IPS DF 19.7 (cell line): Measurements from ENCODE around the gene ABCG4.
"Not testable (repeated sequence)": the region's sequence is repeated elsewhere in the genome, so short reads cannot be mapped to it uniquely, and the experiment has no call there.

ENCODE experiments used
- DNase-seq: peaks from one replicate; pipeline ENCODE4 v3.0.0-alpha.2; 2013; ENCODE audit warnings: low read depth, low spot score

Gene ABCG4

DNA sequence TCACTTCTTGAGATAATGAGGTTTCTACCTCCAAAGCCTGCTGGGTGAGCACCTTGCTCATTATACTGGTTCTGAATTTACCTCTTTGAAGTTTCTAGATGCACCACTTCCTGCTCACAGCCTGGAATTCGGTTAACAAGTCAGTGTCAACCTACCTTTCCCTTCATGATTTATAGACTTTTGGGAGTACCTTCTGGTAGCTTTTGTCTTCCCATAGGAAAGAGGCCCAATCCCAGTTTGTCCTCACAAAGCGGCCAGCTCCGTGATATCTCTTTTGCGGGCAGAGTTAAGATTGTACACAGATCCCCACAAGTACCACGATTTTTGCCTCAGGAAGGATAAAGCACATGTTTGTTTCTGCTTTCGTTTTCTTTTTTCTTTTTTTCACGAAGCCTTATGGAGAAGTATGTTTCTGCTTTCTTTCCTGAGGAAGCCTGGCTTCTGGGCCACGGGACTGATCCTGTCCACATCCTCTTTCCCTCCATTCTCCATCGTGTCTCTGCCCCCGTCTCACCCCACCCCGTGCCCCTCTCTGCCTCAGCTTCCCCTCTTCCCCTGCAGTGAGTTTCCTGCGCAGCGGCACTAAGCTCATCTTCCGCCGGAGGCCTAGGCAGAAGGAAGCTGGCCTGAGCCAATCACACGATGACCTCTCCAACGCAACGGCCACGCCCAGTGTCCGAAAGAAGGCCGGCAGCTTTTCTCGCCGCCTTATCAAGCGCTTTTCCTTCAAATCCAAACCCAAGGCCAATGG, 33.2 kb upstream of the ABCG4 start:
- no peak for DNase-seq

DNA sequence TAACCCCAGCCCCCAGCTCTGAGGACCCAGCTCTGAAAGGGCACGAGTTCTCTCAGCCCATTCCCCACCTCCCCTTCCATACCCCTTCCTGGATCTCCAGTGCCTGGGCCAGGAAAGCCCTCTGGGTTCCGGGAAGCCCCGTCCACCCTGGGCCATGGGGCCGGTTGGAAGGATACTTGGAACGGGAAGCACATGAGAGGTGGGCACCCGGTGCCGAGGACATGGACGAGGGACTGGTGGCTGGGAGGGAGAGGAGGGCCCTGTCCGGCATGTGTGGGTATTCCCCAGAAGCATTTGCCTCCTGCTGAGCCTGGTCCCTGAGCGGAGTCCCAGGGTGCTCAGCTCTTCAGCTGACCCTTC, 32.6 kb upstream of the ABCG4 start:
- DNase-seq: no peak

DNA sequence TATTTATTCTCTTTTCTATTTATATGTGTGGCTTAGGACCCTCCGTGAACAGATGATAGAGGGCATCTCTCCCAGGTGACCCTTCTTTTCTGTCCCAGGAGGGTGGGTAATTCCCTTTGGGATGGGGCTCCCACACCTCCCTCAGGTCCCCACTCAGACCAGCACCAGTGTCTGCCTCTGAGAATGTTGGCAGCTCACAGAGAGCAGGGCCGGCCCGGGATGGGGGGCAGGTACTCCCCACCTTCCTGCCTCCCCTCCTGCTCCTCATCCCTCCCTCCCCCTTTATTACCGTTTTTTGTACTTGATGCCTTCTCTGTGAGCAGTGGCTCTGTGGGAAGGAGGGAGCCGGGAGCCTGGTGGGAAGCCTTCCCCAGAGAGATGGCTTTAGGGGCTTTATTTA, 32.3 kb upstream of the ABCG4 start:
- DNase-seq: no peak

DNA sequence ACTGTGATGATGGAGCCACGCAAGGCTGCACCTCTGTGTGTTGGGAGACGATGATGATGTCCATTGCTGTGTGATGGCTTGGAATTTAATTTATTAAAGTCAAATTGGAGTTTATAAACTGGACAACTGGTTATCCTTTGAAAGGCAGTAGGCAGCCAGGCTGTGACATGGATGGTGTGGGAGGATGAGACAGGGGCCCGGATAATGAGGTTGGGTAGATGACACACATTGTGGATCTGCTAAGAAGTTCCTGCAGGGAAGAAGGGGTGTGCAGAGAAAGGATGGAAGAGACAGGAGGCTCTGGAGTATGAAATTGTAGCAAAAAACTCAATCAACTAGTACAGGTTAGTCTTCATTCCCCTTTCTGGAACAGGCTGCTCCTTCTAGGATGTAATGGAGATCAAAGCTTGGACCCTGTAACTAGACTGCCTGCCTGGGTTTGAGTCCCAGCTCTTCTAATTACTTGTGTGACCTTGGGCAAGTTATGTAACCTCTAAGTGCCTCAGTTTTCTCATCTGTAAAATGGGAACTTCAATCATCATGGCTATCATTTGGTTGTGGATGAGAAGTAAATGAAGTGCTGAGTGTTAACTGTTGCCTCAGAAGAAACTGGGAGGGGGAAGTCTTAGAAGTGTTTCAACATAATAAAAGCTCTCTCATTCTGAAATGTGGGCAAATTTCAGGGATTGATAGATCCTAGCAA, 31.7 kb upstream of the ABCG4 start:
- DNase-seq: no peak

DNA sequence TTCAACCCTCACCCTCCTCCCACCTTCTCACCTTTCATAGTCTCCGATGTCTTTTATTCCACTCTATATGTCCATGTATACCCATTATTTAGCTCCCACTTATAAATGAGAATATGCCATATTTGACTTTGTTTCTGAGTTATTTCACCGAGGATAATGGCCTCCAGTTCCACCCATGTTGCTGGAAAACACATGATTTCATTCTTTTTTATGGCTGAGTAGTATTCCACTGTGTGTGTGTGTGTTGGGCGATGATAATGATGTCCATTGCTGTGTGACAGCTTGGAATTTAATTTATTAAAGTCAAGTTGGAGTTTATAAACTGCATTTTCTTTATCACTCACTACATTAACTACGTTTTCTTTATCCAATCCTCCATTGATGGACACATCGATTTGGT, 30.6 kb upstream of the ABCG4 start:
- DNase-seq: no peak

DNA sequence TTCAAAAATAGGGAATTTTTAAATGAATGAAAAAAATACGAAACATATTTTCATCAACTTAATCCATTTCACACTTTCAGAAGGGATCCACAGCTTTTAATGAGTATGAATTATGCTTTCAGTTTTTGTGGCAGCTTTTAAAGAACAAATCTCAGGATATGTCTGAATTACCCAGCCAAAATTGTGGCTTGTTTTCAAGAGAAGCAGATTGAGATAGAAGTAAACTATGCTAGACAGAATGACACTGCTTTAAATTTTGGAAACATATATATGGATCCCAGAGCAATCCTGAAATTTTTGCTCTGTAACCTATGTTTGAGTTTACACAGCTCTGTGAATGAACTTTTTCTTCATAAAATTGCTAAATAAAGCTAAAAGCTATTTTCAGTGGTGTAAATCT, 29.9 kb upstream of the ABCG4 start:
- no peak for DNase-seq

DNA sequence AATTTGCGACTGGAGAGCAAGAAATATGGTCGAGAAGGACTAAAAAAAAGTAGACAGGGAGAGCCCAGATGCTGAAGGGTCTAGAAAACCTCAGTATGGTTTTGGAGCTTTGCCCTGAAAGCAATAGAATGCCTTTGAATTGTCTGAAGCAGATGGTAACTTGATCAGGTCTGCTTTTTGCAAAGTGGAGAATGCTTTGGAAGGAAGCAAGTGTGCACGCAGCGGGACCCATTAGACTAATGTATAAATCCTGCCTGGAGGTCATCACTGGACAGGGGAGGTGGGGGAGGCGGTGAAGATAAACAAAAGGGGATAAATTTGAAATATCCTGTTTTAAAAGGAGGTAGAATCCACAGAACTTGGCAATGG, 28.2 kb upstream of the ABCG4 start:
- DNase-seq: no peak

DNA sequence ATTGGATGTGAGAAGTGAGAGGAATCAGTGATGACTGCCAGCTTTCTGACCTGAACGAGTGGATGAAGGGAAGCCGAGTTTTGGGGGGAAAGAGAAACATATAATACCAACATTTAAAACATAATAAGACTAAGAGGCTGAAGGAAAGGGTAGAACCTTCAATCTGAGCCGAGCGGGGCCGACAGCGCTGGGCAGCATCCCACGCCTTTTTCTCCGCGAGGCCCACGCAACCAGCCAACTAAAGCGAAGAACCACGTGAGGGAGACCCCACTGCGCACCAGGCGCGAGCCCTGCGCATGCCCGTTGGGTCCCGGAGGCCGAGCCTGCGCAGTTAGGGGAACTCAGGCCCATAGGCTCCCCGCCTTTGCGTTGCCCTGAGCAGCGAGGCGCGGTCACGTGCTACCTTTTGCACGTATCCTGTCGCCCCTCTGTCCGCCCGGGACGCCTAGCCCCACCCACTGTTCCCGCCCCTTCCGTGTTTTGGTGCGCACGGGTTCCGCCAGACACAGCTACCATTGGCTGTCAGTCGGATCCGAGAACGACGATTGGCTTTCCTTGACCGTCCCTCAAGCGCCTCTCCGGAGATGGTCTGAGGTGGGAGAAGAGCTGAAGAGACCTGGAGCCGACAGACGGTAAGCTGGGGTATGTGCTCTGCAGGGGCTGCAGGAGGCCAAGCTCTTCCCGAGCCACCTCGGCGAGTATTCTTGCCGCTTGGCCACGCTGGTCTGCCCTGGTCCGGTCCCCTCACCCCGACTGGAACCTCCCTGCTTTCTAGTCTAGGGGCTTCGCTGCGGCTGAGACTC, 27.6 kb upstream of the ABCG4 start, which contains the start of gene HINFP:
Gene HINFP, plus strand, starts transcription at position 573 of the 803 bp plus-strand sequence. CDS start 5,365 bp downstream, outside the sequence.
- peak; percentile 94 for DNase-seq

DNA sequence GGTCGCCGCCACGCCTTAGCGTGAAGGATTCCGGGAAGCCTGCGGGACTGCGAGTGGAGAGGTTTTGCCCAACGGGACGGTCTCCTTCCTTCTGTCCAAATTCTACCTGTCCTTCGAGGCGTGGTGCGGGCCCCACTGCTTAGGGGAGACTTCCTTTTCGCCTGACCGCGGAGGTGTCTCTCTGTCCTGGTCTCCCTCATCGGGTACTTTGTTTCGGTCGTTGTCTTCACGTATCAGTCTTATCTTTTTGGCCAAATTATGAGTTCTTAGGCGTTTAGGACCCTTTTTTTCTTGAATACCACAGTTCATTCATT, 27.1 kb upstream of the ABCG4 start:
- DNase-seq: no peak

DNA sequence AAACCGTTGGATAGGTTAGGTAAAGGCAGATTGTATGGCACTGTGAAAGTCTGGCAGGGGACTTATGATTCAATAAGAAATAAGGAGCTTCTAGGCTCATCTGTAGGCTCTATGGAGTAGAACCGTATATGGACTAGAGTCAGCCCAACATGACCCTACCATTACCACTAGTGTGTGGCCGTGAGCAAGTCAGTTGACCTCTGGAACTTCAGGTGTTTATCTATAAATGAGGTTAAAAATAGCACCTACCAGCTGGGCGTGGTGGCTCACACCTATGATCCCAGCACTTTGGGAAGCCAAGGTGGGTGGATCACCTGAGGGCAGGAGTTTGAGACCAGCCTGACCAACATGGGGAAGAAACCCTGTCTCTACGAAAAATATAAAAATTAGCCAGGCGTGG, 23.0 kb upstream of the ABCG4 start:
- DNase-seq: no peak

DNA sequence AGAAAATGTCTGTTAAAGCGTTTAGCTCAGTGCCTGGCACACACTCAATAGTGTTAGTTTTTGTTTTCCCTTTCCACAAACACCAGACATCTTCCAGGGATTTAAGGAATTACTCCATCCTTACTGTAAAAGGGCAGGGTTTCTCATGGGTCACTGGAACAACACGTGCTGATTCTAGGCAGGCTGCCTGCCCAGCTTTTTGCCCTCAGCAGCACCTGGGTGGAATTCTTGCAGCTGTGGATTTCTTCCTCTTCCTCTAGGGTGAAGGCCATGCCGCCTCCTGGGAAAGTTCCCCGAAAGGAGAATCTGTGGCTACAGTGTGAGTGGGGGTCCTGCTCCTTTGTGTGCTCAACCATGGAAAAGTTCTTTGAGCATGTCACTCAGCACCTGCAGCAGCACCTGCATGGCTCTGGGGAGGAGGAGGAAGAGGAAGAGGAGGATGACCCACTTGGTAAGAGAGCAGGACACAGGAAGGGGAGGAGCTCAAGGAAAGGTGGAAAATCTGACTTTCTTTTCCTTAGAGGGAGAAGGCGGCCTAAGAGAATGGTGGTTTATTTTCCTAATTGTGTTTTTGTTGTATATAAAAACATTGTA, 22.1 kb upstream of the ABCG4 start:
- no peak for DNase-seq

DNA sequence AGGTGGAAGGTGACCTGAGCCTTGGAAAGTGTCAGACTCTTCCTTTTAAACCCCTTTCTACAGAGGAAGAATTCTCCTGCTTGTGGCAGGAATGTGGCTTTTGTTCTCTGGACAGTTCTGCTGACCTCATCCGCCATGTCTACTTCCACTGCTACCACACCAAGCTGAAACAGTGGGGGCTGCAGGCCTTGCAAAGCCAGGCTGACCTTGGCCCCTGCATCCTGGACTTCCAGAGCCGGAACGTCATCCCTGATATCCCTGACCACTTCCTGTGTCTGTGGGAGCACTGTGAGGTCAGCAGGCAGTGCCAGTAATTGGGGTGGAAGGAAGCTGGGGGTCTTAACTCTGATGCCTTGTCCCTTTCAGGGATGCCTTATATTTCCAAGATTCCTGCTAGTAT, 18.2 kb upstream of the ABCG4 start:
- DNase-seq: no peak

DNA sequence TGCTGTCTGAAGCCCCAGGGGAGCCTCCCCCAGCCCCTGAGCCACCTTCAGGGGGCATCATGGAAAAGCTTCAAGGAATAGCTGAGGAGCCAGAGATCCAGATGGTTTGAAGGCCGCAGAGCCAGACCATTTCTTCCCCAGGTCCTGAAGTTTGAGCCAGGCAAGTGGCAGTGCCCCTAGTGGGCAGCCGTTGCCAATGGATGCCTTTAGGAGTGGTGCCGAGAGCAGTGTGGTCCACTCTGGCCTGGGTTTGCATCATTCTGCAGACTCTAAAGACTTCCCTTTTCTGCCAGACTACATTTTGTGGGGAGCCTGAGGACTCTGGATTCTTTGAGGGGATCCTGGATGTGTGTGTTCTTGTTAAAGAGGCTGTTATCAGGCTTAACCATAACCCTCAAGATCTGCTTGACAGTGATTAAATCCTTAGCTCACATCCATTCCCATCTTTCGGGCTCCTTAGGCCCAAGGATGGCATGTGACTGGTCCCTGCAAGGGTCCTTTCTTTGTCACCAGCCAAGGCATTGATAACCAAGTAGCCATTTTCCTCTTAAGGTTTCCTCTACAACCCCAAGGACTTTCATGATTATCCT, 14.4 kb upstream of the ABCG4 start:
- DNase-seq: no peak

DNA sequence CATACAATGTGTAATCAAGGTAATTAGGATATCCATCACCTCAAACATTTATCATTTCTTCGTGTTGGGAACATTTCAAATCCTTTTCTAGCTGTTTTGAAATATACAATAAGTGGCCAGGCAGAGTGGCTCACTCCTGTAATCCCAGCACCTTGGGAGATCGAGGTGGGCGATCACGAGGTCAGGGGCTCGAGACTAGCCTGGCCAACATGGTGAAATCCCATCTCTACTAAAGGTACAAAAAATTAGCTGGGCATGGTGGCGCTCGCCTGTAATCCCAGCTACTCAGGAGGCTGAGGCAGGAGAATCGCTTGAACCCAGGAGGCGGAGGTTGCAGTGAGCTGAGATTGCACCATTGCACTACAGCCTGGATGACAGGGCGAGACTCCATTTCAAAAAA, 9.6 kb upstream of the ABCG4 start:
- not testable (repeated sequence) for DNase-seq

DNA sequence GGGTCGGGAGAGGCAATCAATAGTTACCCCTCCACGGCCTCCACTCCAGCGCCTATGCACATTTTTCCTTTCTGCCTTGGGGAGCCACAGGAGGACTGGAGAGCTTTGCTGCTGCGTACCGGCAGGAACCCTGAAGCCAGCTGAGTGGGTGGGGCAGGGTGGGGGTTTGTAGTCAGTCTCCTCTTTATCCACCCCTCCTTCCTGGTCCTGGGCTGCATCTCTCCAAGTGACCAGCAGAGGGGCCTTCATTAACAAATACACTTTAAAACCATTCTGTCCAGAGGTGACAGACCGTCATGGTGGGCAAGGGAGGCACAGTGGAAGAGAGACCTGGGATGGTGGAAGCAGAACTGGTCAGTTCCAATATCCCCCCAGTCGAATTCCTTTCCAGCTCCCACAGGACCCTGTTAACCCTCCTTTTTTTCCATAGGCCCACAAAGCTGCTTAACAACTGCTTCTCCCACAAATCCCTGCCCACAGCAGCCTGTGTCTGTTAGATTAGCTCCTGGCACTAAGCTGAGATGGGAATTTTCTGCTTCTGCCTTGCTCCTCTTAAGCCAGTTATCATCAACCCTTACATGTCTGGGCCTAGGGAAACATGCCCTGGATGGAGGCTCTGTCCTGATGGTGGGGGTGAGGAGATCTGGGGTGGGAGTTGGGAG, 3.9 kb upstream of the ABCG4 start:
- DNase-seq: peak; percentile 70

DNA sequence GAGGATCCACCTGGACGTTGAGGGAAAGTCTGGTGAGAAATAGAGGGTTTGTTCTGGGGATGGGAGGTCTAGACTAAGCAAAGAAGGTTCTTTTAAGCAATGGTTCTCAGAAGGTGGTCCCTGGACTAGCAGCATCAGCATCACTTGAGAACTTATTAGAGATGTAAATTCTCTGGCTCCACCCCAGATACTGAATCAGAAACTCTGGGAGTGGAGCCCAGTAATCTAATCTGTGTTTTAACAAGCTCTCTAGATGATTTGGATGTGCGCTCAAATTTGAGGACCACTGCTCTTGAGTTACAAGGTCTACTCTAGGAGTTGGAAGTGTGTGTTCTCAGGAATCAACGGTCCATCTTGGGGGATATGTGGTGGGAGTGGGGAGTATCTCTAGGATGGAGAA, 3.3 kb upstream of the ABCG4 start:
- DNase-seq: no peak

DNA sequence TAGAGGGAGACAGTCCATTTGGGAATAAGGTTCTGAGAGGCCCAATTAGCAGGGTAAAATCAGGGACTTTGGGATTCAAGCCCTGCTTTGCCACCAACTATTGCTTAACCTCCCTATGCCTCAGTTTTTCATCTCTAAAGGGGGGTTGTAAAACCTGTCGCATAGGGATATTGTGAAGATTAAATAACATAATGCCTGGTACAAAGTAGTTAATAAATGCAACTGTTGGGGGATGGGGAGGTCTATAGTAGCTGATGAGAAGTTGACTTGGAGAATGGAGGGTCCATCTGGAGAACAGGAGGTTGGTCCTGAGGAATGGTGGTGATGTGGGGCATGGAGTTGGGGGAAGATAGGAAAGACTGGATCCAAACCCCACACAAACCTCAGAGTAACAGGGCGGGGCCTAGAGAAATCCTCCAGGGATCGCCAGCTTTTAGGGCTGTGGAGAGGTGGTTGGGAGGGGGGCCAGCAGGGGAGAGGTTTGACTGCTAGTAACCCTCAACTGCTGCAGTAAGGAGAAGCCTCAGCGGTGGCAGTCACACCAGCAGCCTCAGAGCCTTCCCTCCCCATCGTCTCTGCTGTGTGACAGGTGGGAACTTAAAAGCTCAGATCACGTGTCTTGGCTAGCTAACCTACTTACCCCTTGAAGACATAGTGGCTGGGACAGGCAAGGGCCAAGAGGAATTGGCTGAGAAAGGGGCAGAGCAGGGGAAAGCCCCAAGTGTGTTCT, 1.1 kb upstream of the ABCG4 start:
- DNase-seq: no peak

DNA sequence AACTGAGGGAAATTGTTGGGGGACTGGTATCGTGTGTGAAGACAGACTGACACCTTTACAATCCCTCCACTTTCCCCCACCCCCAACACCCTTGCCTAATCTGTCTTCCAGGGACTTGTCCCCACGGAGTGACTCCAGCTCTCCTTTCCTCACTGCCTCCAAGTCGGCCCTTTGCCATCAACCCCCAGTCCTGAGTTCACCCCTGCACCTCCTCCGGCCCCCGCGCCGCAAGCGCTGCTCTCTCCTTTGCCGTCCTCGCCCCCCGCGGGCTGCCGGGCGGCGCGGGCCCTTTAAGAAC, 183 bp upstream of the ABCG4 start:
- DNase-seq: no peak

DNA sequence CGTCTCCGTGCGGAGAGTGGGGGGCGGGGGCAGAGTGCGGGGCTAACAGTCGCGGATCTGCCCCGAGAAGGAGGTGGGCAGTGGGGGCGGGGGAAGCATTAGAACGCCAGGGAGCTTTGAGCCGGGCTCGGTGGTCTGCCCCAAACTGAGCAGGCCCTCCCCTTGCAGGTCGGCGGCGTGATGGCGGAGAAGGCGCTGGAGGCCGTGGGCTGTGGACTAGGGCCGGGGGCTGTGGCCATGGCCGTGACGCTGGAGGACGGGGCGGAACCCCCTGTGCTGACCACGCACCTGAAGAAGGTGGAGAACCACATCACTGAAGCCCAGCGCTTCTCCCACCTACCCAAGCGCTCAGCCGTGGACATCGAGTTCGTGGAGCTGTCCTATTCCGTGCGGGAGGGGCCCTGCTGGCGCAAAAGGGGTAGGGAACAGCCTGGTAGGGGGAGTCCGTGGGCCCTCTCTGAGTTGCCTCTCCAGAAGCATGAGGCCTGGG, 979 bp downstream of the ABCG4 start:
- no peak for DNase-seq

DNA sequence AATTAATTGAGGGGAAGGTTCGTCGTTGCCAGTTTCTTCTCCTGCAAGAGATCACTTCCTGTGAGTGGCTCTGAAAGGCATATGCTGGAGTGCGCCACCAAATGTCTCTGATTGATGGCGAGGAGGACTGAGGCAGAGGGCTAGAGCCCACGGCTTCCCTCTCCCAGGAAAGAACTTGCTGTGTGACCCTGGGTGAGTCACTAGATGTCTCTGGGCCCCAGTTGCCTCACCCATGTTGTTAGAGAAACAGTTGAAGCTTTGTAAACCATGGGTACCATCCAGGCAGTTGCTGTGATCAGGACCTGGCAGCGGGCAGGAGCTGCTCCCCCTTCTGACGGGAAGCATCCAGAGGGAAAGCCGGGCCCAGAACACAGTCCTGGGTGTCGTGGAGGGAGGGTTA, 3.2 kb downstream of the ABCG4 start:
- DNase-seq: no peak

DNA sequence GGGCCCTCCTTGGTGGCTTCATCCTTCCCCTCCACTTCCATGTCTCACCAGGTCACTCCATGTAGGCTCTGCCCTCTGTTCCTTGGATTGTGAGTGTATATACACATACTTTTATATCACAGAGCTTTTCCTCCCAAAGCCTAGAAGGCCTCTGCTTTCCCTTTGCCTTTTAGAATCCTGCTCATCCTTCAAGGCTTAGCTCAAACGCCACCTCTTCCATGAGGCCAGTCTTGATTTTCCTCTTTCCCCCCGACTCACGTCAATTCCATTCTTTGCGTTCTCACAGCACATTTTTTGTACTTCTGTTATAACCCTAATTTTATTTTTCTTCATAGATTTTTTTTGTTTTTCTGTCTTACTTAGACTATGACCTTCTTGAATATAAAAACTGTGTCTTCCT, 3.8 kb downstream of the ABCG4 start:
- no peak for DNase-seq
